ENCODE results near the gene DDR2.

DDR2 gene

DNA sequence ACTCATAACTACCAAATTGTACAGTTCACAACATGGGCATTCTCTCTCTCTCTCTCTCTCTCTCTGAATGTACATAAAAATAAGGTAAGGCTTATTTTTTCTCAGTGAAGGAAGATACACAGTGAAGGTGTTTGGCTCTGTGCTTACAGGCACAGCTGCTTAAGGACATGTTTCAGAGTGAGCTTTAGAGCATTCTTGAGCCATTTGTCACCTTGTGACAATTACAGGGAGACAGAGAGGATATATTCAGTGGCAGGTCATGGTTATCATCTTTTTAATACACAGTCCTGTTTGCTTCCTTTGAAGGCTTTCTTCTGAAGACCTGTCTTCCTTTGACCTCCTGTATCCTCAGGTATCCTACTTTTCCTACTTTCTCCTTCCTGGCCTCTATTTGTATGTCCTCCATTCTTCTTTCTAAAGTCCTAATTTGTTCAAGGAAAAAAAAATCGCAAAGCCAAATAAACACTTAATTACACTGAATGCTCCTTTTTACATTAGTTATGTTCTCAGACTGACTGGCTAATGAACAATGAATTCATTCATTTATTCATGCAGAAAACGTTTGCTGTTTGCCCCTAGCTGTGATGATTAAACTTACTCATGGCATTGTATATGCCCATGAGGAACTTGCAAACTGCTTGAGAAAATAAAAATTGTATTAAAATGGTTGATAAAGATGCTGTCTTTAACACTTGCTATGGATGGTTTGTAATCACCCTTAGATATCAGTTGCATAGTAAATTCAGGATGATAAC lies 191.7 kb downstream of the DDR2 start:
- no peak for DNase-seq

DNA sequence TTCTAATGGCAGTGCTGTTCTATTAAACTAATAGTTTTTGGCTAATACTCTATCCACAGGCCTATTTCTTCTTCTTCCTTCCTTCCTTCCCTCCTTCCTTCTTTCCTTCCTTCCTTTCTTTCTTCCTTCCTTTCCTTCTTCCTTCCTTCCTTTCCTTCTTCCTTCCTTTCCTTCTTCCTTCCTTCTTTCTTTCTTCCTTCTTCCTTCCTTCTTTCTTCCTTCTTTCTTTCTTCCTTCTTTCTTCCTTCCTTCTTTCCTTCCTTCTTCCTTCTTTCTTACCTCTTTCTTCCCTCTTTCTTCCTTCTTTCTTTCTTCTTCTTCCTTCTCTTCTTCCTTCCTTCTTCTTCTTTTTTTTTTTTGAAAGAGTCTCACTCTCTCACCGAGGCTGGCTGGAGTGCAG lies 197.0 kb downstream of the DDR2 start:
- no peak for DNase-seq

DNA sequence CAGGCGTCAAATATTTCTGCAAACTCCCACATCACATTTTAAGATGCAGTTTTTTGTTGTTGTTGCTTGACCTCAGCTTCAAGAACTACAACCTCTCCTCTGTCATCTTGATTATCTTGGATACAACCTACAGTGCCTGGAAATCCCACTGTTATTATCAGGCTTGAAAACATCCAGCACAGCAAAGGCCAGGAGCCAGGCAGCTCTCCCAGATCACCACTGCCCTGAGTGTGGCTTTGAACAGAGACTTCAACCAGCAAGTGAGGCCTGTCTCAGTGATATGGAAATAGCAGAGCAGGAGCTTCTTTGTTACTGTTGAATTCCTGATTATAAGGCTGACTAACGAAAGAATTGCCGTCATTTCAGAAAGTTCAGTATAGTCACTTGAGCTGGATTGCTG lies 200.2 kb downstream of the DDR2 start:
- no peak for DNase-seq

DNA sequence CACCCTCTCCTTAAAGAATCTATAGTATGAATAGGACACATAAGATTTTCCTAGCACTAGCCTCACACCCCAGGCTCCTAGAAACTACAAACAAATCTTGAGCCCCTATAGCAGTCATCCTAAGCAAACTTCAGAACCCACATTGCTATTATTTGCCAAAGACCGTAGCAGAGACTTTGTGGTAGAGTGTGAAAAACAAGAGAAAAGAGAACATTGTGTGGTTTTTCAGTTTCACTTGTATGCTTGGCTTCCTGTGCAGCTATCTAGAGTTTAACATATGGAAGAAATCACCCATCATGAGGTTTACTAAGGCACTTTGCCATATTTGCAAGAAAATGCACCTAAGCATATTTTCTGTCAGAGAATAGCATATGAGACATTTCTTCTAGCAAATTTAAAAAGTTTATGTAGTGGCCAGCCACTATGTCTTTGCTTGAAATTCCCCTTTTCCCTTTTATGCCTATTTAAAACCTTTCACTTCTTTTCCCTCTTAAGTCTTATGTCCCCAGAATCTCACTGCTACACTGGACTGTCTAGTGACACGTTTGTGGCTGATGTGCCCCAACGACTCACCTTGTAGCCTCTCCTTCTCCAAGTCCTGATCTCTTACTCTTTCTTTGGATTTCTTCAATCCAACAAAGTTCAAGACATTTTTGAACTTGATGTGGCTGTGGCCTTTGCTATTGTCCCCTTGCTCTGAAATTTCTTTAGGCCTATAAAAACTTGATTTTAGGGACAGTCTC lies 203.1 kb downstream of the DDR2 start:
- DNase-seq, result no peak
